Measurements from ENCODE around the gene MTHFD1L. TPM values are rescaled to one million over a fixed set of nuclear protein-coding genes. Genes with fewer than 3 reads are reported as not detected.

MTHFD1L gene
- total and polyA plus RNA-seq, 2 of the 8 experiments (the other 6 are each of a cell fraction or from before 2014, with no cell fraction given) = 29.2 to 105 TPM

GRCh38 chr6:151109869-151110575 lies 244.5 kb downstream of the MTHFD1L start:
- WGBS, 2 experiments (ENCODE audit: extremely low coverage in 1 of 2, insufficient coverage in 1 of 2, insufficient read length in 1 of 2, insufficient replicate concordance in 2 of 2, low coverage in 1 of 2, low lambda C conversion rate in 2 of 2, missing lambda C conversion rate in 1 of 2) = 95% methylated on average over 11 of the region's 11 CpGs; no CpG with 5 or more reads in 1 of the 2 experiments
- Histone ChIP-seq H2AFZ (ENCODE audit: low read length) (no peak overlapping the region), H3K79me2 (ENCODE audit: control insufficient read depth in 1 of 2, insufficient read depth in 2 of 2, low read length in 2 of 2) (no peaks in the 10 kb centered on the region), H3K23me2 (ENCODE audit: low read depth, low read length) (no peaks in the 10 kb centered on the region), H3K18ac (ENCODE audit: extremely low read depth, low read length) (no peak overlapping the region), H2BK12ac (ENCODE audit: low read depth, low read length) (no peak overlapping the region), H2BK5ac (ENCODE audit: low read depth, low read length) (no peak overlapping the region), H4K91ac (replicated peaks; ENCODE audit: insufficient read length, low read length) (no peak overlapping the region), H3K4me2 (ENCODE audit: insufficient read depth in 1 of 2, low read depth in 2 of 2, low read length in 2 of 2) (no peak overlapping the region), H4K20me1 (replicated peaks in 1 of 2; ENCODE audit: control insufficient read depth in 1 of 2, insufficient read depth in 2 of 2, low read length in 2 of 2) (no peaks in the 10 kb centered on the region), H3K4ac (replicated peaks; ENCODE audit: insufficient read length, low read depth, low read length) (no peak overlapping the region), H3K4me1 (replicated peaks in 1 of 4; ENCODE audit: control insufficient read depth in 3 of 4, insufficient read depth in 4 of 4, low read length in 3 of 4) (no peaks in the 10 kb centered on the region), H4K8ac (ENCODE audit: extremely low read depth, insufficient read depth, low read length) (no peak overlapping the region), H3K9me3 (ENCODE audit: insufficient read depth in 2 of 2, low read depth in 1 of 2, low read length in 1 of 2) (no peaks in the 10 kb centered on the region), H3K79me1 (ENCODE audit: low read depth, low read length) (no peaks in the 10 kb centered on the region), H3K9ac (replicated peaks in 1 of 4; ENCODE audit: extremely low read depth in 1 of 4, low read depth in 3 of 4, low read length in 3 of 4) (no peak overlapping the region), H4K5ac (ENCODE audit: insufficient read length, low read depth, low read length) (no peak overlapping the region), H3K56ac (replicated peaks; ENCODE audit: insufficient read length, low read depth, low read length) (no peak overlapping the region), H3K4me3 (ENCODE audit: extremely low read depth in 1 of 4, insufficient read depth in 2 of 4, low read depth in 3 of 4, low read length in 4 of 4) (no peak overlapping the region), H3K14ac (ENCODE audit: insufficient read length) (no peak overlapping the region), H3K27me3 (replicated peaks in 1 of 4; ENCODE audit: control insufficient read depth in 3 of 4, extremely low read depth in 1 of 4, insufficient read depth in 3 of 4, low read length in 3 of 4) (no peaks in the 10 kb centered on the region), H2BK120ac (replicated peaks; ENCODE audit: low read depth, low read length) (no peak overlapping the region), H2BK15ac (ENCODE audit: low read length) (no peak overlapping the region), H2AK5ac (ENCODE audit: low read depth, low read length) (no peak overlapping the region), H3K27ac (ENCODE audit: low read depth, low read length) (no peak overlapping the region), H3K23ac (ENCODE audit: insufficient read length) (no peak overlapping the region), H2BK20ac (ENCODE audit: low read length) (no peak overlapping the region), H3K36me3 (ENCODE audit: control insufficient read depth in 2 of 4, insufficient read depth in 4 of 4, low read length in 3 of 4) (no peaks in the 10 kb centered on the region)
- TF ChIP-seq POLR2AphosphoS5 (IDR thresholded peaks at IDR 0.05; ENCODE audit: low read depth, low read length) (no peak), SP4 (IDR thresholded peaks at IDR 0.05; ENCODE audit: low read length) (no peak), SUZ12 (IDR thresholded peaks at IDR 0.05; ENCODE audit: low read length) (no peak), TCF12 (IDR thresholded peaks at IDR 0.05; ENCODE audit: low read depth, low read length) (no peak), NRF1 (IDR thresholded peaks at IDR 0.05; ENCODE audit: low read depth, low read length) (no peak), HDAC2 (IDR thresholded peaks at IDR 0.05; ENCODE audit: borderline replicate concordance in 1 of 2, low read depth in 2 of 2, low read length in 2 of 2) (no peak)
- CTCF ChIA-PET (ENCODE audit: partially characterized antibody) = interaction anchor here (0.6 to 2.3 kb wide), 7 partner anchors 12 to 220 kb away, joined by 3 to 8 read pairs (median 4); no protein-coding TSS in a partner anchor
- FAIRE-seq (no peak), DNase-seq (ENCODE audit: low read depth in 1 of 2, low spot score in 2 of 2) (no peak)
- POLR2A ChIA-PET (ENCODE audit: partially characterized antibody) = interaction anchor here (1.9 kb wide), 1 partner anchor 131 kb away, joined by 4 read pairs; the partner anchor contains the start of gene AKAP12

Measured in H1 (cell line).